Measurements from ENCODE around the gene PEX5. TPM values are rescaled to one million over a fixed set of nuclear protein-coding genes. Genes with fewer than 3 reads are reported as not detected.
"Not testable (repeated sequence)": the region's sequence is repeated elsewhere in the genome, so short reads cannot be mapped to it uniquely, and the experiment has no call there.

The PEX5 gene
- total RNA-seq, 1 donor from 2014 or later = 61.7 TPM

DNA sequence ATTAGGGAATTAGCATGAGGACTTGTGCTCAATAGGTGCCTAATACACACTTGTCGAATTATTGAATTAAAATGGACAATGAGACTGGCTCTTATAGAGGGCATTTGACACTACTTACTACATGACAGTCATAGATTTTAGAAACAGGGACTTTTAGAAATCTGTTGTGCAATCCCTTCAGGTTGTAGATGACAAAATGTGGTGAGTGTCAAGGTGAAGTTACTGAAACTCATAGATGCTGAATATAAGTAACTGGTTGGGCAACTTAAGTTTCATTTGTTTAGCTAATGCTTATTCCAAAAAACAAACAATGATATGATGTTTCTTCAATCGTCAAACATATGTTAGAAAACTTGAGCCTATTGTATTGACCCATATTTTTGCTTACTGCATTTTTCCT, 12.9 kb upstream of the PEX5 start:
- Histone ChIP-seq H3K4me3 (no peak overlapping the region), H3K27me3 (no peaks in the 10 kb centered on the region), H3K36me3 (no peaks in the 10 kb centered on the region), H3K27ac (no peak overlapping the region), H3K9me3 (no peaks in the 10 kb centered on the region), H3K4me1 (no peaks in the 10 kb centered on the region)
- intact Hi-C loops (cut with DNase I) = no loop called here
- TF ChIP-seq CTCF (IDR thresholded peaks at IDR 0.05) = no peak
- DNase-seq (ENCODE audit: low spot score in 2 of 2) = no peak

DNA sequence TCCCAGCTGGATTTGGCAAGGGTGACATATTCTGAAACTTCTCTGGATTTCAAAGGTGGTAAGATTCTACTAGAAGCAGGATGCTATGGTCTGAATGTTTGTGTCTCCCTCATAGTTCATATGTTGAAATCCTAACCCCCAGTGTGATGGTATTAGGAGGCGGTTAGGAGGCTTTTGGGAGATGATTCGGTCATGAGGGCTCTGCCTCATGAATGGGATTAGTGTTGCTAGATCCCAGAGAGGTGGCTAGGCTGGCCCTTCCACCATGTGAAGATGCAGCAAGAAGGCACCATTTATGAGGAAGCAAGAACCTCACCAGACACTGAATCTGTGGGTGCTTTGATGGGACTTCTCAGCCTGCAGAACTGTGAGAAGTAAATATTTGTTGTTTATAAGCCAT, 11.0 kb upstream of the PEX5 start:
- no peaks in the 10 kb centered on the region for H3K9me3 ChIP-seq
- no peaks in the 10 kb centered on the region for H3K27me3 ChIP-seq
- intact Hi-C loops (cut with DNase I) = no loop called here
- H3K27ac ChIP-seq = no peak overlapping the region
- no peak for DNase-seq (ENCODE audit: low spot score in 2 of 2)
- H3K36me3 ChIP-seq = no peaks in the 10 kb centered on the region
- no peak overlapping the region for H3K4me3 ChIP-seq
- H3K4me1 ChIP-seq = no peaks in the 10 kb centered on the region
- TF ChIP-seq CTCF (IDR thresholded peaks at IDR 0.05) = no peak

DNA sequence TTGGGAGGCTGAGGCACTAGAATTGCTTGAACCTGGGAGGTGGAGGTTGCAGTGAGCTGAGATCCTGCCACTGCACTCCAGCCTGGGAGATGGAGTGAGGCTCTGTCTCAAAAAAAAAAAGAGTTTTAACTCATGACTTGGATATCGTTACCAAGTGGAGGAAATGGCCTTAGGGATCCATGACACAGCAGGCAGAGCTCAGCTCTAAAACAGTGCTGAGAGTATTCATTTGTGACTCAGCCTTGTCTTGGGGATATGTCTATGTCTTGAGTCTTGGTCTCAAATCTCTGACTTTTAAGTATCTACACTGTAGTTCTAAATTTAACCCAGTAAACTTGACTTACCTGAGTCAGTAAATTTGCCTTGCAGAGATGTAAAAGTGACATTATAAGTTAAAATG, 8.8 kb upstream of the PEX5 start:
- DNase-seq (ENCODE audit: low spot score in 2 of 2) = no peak
- H3K4me3 ChIP-seq = no peak overlapping the region
- H3K27me3 ChIP-seq = no peaks in the 10 kb centered on the region
- no peaks in the 10 kb centered on the region for H3K4me1 ChIP-seq
- H3K9me3 ChIP-seq = no peaks in the 10 kb centered on the region
- no peaks in the 10 kb centered on the region for H3K36me3 ChIP-seq
- intact Hi-C loops (cut with DNase I) = loop anchor here (10.0 kb wide), 1 partner anchor 116 kb away; the partner anchor contains the start of gene C1S
- TF ChIP-seq CTCF (IDR thresholded peaks at IDR 0.05) = no peak
- no peak overlapping the region for H3K27ac ChIP-seq

DNA sequence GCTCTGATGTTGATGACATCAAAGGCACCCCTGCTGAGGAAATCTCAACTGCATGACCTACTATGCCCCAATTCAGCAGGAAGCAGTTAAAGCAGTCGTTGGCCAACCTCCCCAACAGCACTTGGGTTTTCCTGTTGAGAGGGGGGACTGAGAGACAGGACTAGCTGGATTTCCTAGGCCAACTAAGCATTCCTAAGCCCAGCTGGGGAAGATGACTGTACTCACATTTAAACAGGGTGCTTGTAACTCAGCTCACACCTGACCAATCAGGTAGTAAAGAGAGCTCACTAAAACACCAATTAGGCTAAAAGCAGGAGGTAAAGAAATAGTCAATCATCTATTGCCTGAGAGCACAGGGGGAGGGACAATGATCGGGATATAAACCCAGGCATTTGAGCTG, 3.4 kb upstream of the PEX5 start:
- peaks cover 0 to 10% of the 10 kb centered on the region in 2 donors for H3K4me1 ChIP-seq
- intact Hi-C loops (cut with DNase I) = loop anchor here (10.0 kb wide), 1 partner anchor 121 kb away; the partner anchor contains the start of gene C1S
- not testable (repeated sequence) for H3K4me3 ChIP-seq; H3K27me3 ChIP-seq; H3K36me3 ChIP-seq; H3K27ac ChIP-seq; DNase-seq (ENCODE audit: low spot score in 2 of 2); H3K9me3 ChIP-seq

DNA sequence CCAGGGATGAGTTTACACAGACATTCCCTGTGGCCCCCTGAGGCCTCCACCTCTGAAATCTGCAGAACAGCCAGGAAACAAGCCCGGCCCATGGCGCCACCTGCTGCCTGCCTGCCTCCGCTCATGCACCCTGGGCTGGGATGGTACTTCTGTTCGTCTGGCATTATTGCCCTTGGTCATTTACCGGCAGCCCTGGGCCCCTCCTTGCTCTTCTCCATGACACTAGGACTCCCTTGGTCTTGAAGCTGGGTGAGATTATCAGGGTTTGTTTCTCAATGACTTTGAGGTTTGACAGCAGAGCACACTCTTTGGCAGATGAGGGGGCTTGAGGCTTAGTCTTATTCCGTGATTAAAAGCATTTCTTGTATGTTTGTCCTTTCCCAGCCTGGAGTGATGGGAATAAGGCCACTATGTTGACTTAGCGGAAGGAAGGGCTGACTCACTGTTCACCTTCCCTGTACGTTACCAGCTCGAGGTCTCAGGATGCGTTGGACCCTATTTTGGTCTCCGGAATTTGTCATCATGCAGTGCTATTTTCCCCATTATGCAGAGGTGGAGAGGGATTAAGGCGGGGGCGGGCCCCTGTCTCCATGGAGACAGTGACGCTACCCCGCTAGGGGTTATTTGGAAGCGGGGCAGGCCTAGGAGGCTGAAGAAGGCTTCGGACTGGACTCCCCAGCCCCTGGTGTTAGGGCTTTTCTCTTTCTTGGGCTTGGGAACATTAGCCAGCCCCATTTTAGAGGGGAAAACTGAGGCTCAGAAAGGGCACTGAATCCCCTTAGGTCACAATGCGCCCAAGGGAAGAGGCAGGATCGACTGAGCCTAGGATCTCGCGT, 706 bp upstream of the PEX5 start:
- Histone ChIP-seq H3K4me1 (peaks cover 0 to 11% of the 10 kb centered on the region in 2 donors), H3K27ac (peak overlapping the region; percentile 94 to 98), H3K36me3 (peaks cover 0 to 3% of the 10 kb centered on the region in 2 donors), H3K27me3 (no peaks in the 10 kb centered on the region), H3K4me3 (peak overlapping the region; percentile 78 to 86), H3K9me3 (no peaks in the 10 kb centered on the region)
- intact Hi-C loops (cut with DNase I) = loop anchor here (1.0 to 10.0 kb wide), 3 partner anchors 58 to 170 kb away; partner anchors contain the start of genes C1S, CLSTN3 and LPCAT3
- peak; percentile 30 to 63 (median 59) for TF ChIP-seq CTCF (IDR thresholded peaks at IDR 0.05)
- DNase-seq (ENCODE audit: low spot score in 2 of 2) = peak; percentile 33 to 88

DNA sequence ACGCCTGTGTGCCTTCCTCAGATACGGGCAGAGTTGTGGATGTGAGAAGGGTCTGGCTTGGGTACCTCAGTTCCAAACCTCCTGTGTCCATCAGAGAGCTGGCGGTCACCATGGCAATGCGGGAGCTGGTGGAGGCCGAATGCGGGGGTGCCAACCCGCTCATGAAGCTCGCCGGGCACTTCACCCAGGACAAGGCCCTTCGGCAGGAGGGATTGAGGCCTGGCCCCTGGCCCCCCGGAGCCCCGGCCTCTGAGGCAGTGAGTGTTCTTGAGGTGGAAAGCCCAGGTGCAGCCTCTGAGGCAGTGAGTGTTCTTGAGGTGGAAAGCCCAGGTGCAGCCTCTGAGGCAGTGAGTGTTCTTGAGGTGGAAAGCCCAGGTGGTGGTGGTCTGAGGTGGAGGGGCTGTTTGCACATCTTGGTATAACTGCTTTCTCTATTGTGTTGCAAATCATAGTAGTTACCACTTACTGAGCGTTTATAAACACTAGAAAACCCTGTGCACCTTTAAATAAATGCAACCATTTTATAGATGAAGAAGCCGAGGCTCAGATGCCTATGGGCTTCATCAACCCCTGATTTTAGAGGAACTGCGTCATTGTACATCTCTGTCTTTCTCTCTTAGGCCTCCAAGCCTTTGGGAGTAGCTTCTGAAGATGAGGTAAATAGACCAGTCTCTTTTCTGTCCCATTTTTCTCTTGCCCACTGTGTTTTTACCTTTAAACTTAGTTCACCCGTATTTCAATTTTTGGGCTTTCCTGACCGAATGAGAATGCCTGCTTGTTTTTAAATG, 976 bp downstream of the PEX5 start:
- peak overlapping the region; percentile 78 to 86 for H3K4me3 ChIP-seq
- no peaks in the 10 kb centered on the region for H3K9me3 ChIP-seq
- TF ChIP-seq CTCF (IDR thresholded peaks at IDR 0.05) = no peak
- peak overlapping the region; percentile 94 to 98 for H3K27ac ChIP-seq
- intact Hi-C loops (cut with DNase I) = no loop called here
- H3K36me3 ChIP-seq = peaks cover 0 to 11% of the 10 kb centered on the region in 2 donors
- DNase-seq (ENCODE audit: low spot score in 2 of 2) = peak in 1 of 2 donors; percentile 70
- no peaks in the 10 kb centered on the region for H3K27me3 ChIP-seq
- H3K4me1 ChIP-seq = peaks cover 0 to 11% of the 10 kb centered on the region in 2 donors
